ENCODE data around the gene SEC31B.

SEC31B gene

GRCh38 chr10:100522107-100522801, 2.6 kb upstream of the SEC31B start:
- no peak for DNase-seq (ENCODE audit: extremely low read depth, low read depth)
- TF ChIP-seq CTCF (IDR thresholded peaks at IDR 0.05; ENCODE audit: low read depth, low read length, missing control alignments) = no peak
- H3K4me3 ChIP-seq (replicated peaks; ENCODE audit: low read depth, low read length) = no peak overlapping the region

- H3K4me3 ChIP-seq (replicated peaks; ENCODE audit: low read depth, low read length) = no peak overlapping the region
- TF ChIP-seq CTCF (IDR thresholded peaks at IDR 0.05; ENCODE audit: low read depth, low read length, missing control alignments) = no peak
- DNase-seq (ENCODE audit: extremely low read depth, low read depth) = no peak
Observed at GRCh38 chr10:100520811-100521210, 1.1 kb upstream of the SEC31B start.

DNA sequence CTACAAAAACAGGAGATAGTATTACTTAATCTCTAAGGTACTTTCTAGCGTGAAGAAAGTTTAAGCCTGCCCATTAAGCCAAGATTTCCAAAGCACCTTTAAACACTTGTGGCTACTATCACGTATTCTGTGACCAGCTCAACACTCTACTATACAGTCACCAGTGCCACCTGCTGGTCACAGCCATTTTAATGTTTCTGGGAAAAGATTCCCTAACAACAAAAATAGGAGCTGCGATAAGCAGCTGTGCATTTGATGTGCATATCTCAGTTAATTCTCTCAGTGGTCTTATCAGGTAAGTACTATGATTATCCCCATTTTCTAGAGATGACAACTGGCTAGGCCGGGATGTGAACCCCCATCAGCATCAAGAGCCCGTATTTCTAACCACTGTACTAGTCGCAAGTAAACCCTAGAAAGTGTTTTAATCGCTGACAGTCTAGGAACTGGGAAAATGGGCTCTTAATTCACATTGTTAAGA, 860 bp downstream of the SEC31B start:
- TF ChIP-seq CTCF (IDR thresholded peaks at IDR 0.05; ENCODE audit: low read depth, low read length, missing control alignments) = peak; percentile 63
- H3K4me3 ChIP-seq (replicated peaks; ENCODE audit: low read depth, low read length) = peak overlapping the region; percentile 38
- DNase-seq (ENCODE audit: extremely low read depth, low read depth) = peak; percentile 44

DNA sequence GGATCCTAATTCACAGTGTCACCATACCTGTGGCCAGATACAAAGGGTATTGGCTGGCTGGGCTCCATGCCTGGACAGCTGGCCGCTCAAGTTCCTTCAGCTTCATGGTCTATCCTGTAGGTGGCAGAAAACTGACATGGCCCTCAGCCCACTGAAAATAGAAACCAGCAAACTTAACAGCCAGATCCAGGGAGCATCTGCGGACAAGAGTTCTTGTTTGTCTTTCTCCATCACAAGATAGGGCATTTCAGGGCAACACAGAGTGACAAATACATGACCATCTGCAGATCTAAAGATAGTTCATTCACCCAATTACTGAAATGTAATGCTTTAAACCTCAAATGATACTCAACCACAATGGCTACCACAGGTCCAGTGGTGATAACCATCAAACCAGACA, 2.8 kb downstream of the SEC31B start:
- no peak for DNase-seq (ENCODE audit: extremely low read depth, low read depth)
- no peak for TF ChIP-seq CTCF (IDR thresholded peaks at IDR 0.05; ENCODE audit: low read depth, low read length, missing control alignments)

GRCh38 chr10:100515612-100516011, 4.0 kb downstream of the SEC31B start:
- TF ChIP-seq CTCF (IDR thresholded peaks at IDR 0.05; ENCODE audit: low read depth, low read length, missing control alignments) = no peak
- no peak overlapping the region for H3K4me3 ChIP-seq (replicated peaks; ENCODE audit: low read depth, low read length)
- DNase-seq (ENCODE audit: extremely low read depth, low read depth) = no peak

More for the DNA sequence above, 2.8 kb downstream of the SEC31B start:
- no peak overlapping the region for H3K4me3 ChIP-seq (replicated peaks; ENCODE audit: low read depth, low read length)

GRCh38 chr10:100510533-100511308, 8.9 kb downstream of the SEC31B start:
- TF ChIP-seq CTCF (IDR thresholded peaks at IDR 0.05; ENCODE audit: low read depth, low read length, missing control alignments) = no peak
- no peak for DNase-seq (ENCODE audit: extremely low read depth, low read depth)
- no peak overlapping the region for H3K4me3 ChIP-seq (replicated peaks; ENCODE audit: low read depth, low read length)

Data from HFF-Myc (cell line).